T-helper 2 cell (primary cell): ENCODE data around the gene E4F1.

Experiments used
- DNase-seq, 5 experiments: peaks; one replicate each; pipeline versions ENCODE4 v3.0.0 to v3.0.0-alpha.2; 2012 to 2022

E4F1 gene

DNA sequence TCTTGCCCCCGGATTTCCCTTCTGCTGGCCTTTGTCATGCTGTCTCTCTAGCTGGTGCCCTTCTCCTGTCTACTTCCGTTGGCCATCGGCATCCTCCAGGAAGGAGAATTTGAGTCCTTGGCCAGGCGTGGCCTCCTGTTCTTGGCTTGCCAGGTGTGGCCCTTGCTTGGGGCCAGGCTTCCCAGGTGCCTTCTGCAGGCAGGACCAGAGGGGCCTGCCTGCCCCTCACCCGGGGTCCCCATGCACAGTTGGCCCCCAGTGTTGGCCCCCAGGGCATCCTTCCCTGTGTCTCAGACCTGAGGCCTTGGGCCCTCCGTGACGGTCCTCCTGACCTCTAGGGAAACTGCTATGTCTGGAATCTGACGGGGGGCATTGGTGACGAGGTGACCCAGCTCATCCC is 15.5 kb upstream of the E4F1 start:
- DNase-seq = no peak

DNA sequence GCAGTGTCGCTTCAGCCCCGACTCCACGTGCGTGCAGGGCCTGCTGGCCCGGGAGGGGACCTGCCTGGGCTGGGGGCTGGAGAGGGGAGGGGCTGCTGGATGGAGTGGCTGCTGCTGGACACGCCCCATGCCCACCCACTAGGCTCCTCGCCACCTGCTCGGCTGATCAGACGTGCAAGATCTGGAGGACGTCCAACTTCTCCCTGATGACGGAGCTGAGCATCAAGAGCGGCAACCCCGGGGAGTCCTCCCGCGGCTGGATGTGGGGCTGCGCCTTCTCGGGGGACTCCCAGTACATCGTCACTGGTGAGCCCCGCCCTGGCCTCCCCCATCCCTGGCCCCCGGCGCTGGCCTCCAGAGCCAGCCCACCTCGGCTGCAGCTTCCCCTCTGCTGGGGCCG is 15.1 kb upstream of the E4F1 start:
- no peak for DNase-seq

DNA sequence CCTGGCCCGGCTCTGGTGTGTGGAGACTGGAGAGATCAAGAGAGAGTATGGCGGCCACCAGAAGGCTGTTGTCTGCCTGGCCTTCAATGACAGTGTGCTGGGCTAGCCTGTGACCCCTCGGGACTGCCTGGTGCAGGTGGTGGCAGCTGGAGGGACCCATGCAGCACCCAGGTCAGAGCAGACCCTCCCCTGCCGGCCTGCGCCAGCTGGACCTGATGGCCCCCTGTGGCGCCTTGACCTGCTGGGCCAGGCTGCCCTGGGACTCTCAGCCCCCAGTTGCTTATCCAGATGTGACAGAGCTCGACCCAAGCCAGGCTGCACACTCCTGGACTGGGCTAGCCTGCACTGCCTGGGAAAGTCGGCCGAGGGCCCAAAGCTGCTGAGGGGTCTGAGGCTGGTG is 14.6 kb upstream of the E4F1 start:
- DNase-seq = no peak

DNA sequence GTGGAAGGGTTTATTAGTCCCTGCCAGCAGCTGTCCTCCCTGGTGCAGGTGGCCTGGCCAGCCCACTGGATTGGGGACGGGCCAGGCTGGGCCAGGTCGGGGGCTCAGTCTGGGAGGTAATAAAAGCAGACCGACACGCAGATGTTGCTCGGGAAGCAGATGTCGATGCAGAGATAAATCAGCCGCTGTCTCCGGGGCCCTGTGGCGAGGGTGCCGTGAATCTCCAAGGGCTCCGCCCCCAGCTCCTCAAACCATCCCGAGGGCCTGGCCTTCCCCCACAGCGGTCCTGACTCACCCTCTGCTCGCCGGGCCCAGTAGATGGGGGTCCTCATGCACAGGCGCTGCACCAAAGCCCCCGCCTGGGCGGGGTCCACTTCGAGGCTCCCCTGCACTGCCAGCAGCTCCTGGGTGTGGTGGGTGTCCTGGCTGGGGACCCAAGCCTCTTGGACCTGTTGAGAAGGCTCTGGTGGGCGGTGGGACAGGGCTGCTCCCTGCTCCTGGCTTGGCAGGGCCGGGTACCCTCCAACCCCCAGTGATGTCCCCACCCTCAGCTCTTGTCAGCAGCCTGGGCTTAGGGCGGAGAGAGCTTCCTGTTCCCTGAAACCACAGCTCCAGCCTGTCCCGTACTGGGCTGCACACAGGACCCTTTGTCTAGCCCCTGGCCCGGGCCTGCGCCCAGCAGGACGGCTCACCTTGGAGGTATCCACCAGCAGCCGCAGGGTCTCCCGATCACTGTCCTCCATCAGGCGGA is 14.0 kb upstream of the E4F1 start:
- no peak for DNase-seq

DNA sequence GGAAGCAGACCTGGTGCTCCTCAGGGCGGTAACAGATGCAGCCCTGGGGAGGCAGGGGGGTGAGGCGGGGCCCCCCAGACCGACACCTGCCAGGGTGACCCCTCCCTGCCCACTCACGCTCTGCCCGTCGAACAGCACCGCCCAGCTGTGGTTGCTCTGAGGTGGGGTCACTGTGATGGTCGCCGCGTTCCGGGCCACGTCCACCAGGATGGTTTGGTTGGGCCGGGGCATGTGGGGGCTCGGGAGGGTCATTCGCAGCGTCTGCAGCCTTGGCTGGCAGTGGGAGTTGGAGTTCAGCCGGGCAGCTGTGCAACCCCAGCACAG is 13.4 kb upstream of the E4F1 start:
- DNase-seq = no peak

DNA sequence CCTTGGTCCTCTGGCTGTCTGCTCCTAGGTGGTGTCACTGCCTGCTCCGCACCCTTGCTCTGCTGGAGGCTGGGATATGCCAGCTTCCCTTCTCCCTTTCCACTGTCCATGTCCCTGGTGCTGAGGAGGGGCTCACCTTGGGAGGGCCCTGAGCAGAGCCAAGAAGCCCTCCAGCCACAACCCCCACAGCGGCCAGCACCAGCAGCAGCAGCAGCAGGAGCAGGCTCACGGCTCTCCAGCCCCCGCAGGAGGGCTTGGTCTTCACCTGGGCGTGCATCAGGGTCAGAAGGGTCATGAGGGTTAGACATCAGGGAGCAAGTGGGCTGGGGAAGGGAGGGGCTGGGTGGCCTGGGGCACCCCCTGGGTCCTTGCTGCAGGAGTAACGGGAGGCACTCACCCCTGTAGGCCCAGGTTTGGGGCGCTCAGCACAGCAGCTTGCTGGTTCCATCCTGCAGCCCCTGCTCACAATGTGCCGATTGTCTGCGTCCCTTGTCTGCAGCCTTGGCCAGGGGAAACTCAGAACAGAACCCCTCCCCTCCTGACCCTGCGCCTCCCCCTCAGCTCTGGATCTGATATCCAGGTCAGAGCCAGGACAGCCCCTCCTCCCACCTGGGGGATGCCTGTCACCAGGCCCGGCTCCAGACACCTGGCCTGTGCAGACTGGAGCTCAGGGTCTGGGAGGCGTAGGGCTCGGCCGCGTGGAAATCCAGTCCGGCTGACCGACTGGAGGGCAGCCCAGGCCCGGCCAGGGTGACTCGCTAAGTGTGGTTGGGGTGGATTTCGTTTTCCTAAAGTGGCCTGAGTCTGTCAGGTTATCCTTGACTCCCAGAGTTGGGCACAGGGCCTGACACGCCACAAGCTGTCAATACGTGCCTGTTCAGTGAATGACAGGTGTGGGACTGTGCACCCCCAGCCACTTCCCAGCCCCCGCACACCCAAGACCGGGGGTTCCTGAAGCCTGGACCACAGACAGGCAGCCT is 12.7 kb upstream of the E4F1 start, which contains the start of gene BRICD5:
BRICD5 (minus strand) TSS at position 478 of the 980 bp plus-strand sequence; CDS start at position 448, 30 bp downstream.
- no peak for DNase-seq

DNA sequence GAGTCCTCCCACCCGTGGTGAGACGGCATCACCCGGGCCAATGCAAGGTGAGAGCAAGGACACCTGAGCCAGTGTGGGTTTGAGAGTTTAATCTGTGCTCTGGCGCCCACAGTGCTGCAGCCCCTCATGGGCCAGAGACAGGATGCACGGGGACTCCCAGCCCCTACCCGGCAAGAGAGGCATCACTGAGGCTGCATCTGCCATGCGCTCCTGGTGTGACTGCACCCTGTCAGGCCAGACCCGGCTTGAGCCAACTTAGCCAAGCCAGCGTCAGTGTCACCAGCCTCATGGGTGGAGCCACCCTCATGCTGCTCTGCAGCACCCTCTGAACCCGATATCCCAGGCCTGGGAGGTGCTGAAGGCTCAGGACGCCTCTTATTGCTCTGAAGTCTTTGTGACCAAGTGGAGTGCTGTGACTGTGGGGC is 11.5 kb upstream of the E4F1 start:
- DNase-seq = no peak

DNA sequence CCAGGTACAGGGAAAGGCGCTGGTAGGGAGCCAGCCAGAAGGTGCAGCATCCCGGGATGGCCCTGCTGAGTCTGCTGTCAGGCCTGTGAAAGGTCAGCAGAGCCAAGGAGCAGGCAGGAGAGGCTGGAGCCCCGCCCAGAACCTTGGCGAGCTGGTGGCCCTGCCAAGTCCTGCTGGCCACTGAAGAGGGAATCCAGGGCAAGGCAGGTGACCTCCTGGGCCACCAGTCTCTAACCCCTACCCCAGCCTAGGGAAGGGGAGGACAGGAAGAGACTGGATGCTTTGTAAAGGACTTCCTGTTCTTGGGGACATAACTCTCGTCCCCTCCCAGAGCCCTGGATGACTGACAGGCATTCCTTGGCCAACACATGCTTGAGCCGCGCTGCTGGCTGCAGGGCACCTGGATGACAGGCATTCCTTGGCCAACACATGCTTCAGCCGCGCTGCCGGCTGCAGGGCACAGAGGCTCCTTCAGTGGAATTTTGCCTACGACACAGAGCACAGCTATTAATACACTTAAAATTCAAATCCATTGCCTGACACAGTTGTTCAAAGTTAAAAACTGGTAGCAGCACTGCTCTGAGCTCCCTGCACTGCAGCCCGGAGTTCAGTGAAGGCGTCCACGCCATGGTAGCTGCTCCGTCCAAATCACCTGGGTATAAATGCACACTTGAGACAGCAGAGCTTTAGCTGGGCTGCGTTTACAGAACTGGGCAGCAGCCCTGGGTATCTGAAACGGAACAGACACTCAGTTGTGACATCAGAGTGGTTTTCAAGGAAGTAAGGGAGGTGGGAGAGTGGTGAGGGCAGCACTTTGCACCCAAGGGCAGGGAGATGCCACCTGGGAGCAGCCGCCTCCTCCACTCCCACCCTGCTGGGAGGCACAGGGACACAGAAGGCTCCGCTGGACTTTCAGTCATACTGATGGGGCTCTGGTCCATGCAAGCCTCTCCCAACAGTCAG is 10.7 kb upstream of the E4F1 start:
- DNase-seq = no peak

DNA sequence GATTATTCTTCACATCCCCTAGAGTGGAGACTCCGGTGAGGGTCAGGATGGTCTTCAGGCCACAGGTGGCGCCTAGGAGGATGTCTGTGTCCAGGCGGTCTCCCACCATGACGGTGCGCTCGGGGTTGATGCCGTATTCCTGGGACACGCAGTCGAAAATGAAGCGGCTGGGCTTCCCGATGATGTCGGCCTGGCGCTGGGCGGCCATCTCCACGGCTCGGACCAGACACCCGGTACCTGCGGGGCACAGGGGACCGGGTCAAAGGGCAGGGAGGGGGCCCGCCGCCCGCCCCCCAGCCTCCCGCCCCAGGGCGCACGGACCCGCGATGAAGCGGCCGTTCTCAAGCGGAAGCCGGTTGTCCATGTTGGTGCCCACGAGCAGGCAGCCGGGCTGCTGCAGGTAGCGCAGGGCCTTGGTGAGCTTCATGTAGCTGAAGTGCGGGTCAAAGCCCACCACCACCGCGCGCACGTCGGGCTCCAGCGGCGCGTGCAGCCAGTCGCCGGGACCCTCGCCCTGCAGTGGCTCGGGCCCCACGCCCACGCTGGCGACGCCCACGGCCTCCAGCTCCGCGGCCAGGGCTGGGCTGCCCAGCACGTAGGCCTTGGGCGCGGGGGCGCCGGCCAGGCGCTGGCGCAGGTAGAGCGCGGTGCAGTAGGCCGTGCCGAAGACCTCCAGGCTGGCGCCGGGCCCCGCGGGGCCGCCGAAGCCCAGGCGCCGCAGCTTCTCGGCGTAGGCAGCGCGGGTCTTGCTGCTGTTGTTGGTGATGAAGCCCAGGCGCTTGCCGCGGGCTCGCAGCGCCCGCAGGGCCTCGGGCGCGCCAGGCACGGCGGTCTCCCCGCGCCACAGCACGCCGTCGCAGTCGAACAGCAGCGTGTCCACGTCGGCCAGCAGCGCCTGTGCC is 9.3 kb upstream of the E4F1 start:
- DNase-seq = peak in 1 of 5 experiments; percentile 41

DNA sequence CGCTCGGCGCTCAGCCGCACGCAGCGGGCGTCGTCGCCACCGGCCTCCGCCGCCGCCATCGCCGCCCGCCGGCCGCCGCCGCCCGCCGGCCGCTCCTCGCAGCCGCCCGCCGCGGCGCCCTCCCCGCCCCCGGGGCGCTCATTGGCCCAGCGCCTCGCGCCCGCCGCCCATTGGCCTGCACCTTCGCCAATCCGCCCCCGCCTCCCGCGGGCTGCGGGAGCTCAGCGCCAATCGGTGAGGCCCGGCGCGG is 8.7 kb upstream of the E4F1 start, which contains the start of gene PGP:
PGP (minus strand) TSS at position 122 of the 250 bp plus-strand sequence; CDS start at position 59, 63 bp downstream.
- no peak for DNase-seq

DNA sequence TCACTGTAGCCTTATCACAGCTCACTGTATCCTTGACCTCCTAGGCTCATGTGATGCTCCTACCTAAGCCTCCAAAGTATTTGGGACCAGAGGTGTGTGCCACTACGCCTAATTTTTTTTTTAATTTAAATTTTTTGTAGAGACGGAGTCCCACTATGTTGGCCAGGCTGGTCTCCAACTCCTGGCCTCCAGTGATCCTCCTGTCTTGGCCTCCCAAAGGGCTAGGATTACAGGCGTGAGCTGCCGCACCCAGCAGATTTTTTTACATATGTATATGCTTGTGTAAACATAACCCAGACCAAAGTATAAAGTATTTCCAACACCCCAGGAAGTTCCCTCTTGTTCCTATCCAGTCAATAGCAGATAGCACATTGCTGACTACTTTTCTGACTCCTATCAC is 7.1 kb upstream of the E4F1 start:
- no peak for DNase-seq

DNA sequence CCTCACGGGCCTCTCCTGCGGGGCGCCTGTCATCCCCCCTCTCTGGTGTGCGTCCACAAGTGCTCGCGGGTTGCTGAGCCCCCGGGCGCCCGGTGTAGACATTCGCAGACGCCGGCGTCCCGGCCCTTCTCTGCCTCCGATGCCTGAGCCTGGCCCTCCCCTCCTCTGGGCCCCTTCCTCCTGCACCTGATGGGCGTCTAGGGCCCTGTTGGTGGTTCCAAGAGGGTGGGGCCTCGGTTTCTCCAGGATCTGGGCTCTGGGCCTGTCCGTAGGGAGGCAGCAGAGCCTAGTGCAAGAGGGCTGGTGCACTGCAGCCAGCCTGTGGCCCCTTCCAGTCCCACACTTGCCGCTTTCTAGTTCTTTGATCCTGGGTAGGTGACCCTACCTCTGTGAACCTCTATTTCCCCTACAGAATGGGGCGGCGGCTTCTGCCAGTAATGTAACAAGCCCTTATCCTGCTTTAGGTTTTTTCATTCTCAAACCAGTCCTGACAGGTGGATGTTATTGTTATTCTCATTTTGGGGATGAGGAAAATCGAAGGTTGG is 623 bp downstream of the E4F1 start:
- peak in 1 of 5 experiments; percentile 42 for DNase-seq

DNA sequence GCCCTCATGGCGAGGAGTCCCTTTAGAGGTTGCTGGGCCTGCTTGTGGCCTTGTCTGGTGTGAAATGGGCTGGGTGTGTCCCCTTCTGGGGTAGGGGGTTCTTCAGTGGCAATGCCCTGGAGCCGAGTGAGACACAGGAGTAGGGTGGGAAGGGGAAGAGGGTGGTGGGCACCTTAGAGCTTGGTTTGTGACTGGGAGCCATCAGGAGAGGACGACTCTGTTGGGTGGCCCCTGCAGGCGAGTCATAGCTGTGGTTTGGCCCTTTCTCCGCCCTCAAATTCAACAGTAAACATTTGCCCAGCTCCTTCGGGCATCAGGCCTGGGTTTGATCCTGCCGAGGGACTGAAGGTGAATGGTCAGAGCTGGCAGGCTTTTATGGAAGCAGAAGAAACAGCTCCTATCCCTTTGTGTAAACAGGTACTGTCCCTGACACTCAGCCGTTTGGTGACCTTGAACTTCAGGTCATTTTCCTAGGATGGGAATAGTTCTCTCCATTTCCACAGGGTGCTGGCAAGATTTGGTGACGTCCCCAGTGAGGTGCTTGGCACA is 2.9 kb downstream of the E4F1 start:
- no peak for DNase-seq

DNA sequence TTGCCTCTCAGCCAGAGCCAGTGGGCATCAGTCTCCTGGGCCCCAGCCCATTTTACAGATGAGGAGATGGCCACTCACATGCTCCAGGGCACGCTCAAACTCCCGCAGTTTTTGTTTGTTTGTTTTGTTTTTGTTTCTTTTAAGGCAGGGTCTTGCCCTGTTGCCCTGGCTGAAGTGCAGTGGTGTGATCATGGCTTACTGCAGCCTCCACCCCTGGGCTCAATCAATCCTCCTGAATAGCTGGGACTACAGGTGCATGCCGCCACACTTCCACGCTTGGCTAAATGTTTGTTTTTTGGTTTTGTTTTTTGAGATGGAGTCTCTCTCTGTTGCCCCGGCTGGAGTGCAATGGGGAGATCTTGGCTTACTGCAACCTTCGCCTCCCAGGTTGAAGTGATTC is 3.5 kb downstream of the E4F1 start:
- DNase-seq = no peak

DNA sequence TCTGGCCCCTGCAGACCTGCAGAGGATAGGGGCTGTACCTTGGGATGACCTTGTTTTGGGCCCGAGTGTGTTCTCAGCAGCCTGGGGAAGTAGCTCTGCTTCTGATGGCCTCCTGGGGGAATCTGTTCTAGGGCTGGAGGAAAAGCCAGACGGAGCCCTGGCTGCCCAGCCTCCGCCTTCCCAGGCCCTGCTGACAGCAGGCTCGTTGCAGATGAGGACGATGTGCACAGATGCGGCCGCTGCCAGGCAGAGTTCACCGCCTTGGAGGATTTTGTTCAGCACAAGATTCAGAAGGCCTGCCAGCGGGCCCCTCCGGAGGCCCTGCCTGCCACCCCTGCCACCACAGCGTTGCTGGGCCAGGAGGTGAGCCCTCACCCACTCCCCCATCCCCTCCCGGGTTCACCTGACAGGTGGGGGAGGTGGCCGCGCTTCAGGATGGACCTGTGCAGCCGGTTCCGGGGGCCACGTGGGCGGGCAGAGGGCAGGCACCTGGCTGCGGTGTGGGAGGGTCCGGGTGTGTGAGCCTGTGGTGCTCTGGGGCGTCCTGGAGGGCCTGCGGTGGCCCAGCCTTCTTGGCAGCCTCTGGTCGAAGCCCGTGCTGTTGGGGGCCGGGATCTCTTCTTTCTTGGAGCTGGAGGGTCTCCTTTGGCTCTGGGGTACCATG is 4.9 kb downstream of the E4F1 start:
- DNase-seq = no peak

DNA sequence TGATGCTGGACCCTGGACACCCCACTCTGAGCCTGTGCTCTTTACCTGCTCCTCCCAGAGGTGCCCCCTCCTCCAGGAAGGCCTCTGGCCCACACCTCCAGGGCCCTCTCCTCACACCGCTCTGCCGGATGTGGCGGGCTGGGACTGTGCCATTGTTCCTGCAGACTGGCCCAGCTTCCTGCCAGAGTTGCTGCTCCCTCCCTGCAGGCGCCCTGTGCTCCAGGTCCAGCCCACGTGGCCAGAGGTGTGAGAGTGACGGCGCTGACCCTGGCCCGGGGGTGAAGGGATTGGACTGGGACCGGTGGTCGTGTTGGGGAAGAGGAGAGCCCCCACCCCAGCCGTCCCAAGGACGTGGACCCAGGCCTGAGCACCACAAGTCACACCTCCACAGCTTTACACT is 5.7 kb downstream of the E4F1 start:
- DNase-seq = no peak

DNA sequence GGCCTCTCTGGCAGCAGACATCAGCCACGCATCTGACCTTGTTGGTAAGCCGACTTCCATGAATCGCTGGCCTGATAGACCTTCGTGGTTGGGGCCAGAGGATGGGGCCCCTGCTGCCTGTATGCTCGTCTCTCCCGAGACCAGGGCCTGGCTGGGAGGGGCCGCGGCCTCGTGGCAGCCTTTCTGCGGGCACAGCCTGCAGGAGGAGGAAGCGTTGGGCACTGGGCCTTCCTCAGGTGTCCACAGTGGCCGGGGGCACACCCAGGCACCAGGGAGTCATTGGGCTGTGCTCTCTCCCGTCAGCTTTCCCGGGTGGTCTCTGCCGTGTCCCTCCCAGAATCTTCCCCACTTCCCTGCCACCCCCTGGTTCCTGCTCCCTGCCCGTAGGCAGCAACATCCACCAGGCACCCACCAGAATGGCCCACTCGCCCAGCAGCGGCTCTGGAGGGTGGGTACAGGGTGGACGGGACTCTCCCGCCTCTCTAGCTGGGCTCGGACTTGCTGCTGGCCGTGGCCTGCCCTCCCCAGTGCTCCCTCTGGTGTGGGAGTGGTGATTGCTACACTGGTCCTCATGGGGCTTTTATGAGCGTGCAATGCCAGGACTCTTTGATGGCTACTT is 6.3 kb downstream of the E4F1 start:
- DNase-seq = no peak

DNA sequence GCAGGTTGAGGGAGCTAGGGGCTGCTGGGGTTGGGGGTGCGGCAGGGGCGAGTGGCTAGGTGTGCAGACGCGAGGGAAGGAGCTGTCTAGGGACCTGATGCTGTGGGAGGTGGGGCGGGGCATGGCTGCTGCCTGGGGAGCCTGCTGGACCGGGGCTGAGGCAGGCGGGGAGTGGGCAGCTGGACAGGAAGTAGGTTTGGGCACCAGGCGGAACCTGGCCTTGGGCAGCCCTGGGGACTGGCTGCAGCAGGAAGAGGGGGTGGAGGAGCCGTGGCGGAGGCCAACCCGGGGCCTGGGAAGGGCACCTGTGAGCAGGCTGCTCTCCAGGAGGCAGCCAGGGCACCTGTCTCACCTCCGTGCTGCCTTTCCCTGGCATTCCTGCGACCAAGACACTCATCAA is 7.0 kb downstream of the E4F1 start:
- DNase-seq = no peak

DNA sequence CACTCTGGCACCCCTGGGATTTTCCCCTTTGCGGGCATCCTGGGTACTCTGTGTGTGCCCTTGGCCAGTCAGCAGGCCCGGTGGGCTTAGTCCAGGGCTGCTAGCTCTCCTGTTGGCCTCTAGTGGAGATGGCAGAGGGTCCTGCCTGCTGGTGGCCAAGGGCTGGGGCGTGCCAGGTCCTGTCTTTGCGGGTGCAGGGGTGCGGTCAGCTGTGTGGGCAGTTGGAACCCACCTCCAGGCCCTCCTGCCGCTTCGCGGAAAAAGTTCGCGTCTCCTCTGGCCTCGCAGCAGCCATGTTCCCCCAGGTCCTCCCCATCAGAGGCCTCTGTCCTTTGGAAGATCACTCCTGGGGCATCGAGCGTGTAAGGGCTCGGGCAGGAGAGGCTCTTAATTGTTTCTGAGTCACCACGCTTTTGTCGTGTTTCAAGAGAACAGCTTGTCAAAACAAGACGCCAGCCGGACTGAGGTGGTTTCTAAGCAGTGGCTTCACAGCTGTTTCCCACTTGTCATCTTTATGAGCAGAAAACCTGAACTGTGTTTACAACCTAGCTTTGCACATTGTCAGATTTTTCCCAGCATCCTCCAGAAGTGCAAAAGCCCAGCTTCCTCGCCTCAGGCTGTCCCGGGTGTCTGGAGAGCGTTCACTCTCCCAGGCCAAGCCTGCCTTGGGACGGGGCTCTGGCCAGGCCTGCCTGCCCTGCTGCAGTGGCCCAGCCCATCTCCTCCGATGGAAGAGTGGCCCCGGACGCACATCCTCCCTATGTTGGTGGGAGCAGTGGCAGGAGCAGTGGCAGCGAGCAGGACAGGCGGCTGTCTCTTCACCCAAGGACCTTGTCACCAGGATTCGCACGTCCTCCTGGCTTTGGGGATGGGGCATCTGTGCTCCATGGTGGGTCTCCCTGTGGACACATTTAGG is 7.9 kb downstream of the E4F1 start:
- no peak for DNase-seq
